NOMO-1 treated with DMSO at 0.1 percent for 48 hours (cell line): ENCODE measurements around the gene PRR20E.
"Not testable (repeated sequence)": the region's sequence is repeated elsewhere in the genome, so short reads cannot be mapped to it uniquely, and the experiment has no call there.

Experiments used
- DNase-seq: peaks from one replicate; lab custom pipeline; 2025; ENCODE audit not compliant: unreplicated experiment; lab: John Stamatoyannopoulos, UW

PRR20E gene

GRCh38 chr13:57166897-57167296 lies at the start of gene PRR20E:
Gene PRR20E (plus strand): TSS chr13:57167197. CDS start chr13:57167584, 387 bp downstream.
- DNase-seq: not testable (repeated sequence)

GRCh38 chr13:57123681-57124080 lies 43.3 kb upstream of the PRR20E start:
- no peak for DNase-seq

GRCh38 chr13:57128909-57129308 lies 38.1 kb upstream of the PRR20E start:
- no peak for DNase-seq

- no peak for DNase-seq
These were observed 30.9 kb upstream of the PRR20E start for GRCh38 chr13:57136093-57136492.

- DNase-seq: no peak
These were observed 29.4 kb upstream of the PRR20E start for GRCh38 chr13:57137585-57137984.

- no peak for DNase-seq
These were observed 28.0 kb upstream of the PRR20E start for GRCh38 chr13:57138988-57139387.

GRCh38 chr13:57139781-57140180 lies 27.2 kb upstream of the PRR20E start:
- DNase-seq: not testable (repeated sequence)

- DNase-seq: not testable (repeated sequence)
These were observed 26.6 kb upstream of the PRR20E start, which contains the start of gene PRR20A for GRCh38 chr13:57140235-57140968. Gene PRR20A (plus strand): TSS chr13:57140918. CDS start chr13:57141305, 387 bp downstream.

- not testable (repeated sequence) for DNase-seq
These were observed 19.8 kb upstream of the PRR20E start, which contains the start of gene PRR20B for GRCh38 chr13:57147188-57147587. Gene PRR20B (plus strand): TSS chr13:57147488. CDS start chr13:57147875, 387 bp downstream.

- DNase-seq: not testable (repeated sequence)
These were observed 18.9 kb upstream of the PRR20E start for GRCh38 chr13:57148106-57148505.

- DNase-seq: not testable (repeated sequence)
These were observed 13.2 kb upstream of the PRR20E start, which contains the start of gene PRR20C for GRCh38 chr13:57153761-57154160. Gene PRR20C (plus strand): TSS chr13:57154061. CDS start chr13:57154448, 387 bp downstream.

- not testable (repeated sequence) for DNase-seq
These were observed 6.7 kb upstream of the PRR20E start, which contains the start of gene PRR20D for GRCh38 chr13:57160332-57160731. Gene PRR20D (plus strand): TSS chr13:57160632. CDS start chr13:57161019, 387 bp downstream.

GRCh38 chr13:57191667-57192066 lies 24.7 kb downstream of the PRR20E start:
- no peak for DNase-seq

GRCh38 chr13:57212989-57213388 lies 46.0 kb downstream of the PRR20E start:
- DNase-seq: no peak
